Left lung (tissue), 10 donors: Measurements from ENCODE around the gene MARK3. TPM values are rescaled to one million over a fixed set of nuclear protein-coding genes. Genes with fewer than 3 reads are reported as not detected.
A peak's percentile ranks its signal among the peaks of the same experiment; 100 is the strongest.

Source experiments
- ATAC-seq: fragments of 200-7000 bp; cut with Tn5 transposase; one replicate; pipeline ENCODE4 v1.9.1; 2020; ENCODE audit warnings: moderate library complexity
- DNase-seq, 4 donors: peaks; one replicate each; pipeline ENCODE4 v3.0.0-alpha.2; 2013 to 2020
- H3K27ac ChIP-seq, 2 donors: fragments of 200-600 bp; sonication (generic) in 1 of 2; one replicate each; pipeline versions ENCODE4 v1.5.0 to v1.8.0; 2020 to 2021
- H3K27me3 ChIP-seq, 2 donors: fragments of 200-600 bp; sonication (generic) in 1 of 2; one replicate each; pipeline versions ENCODE4 v1.5.0 to v1.8.0; 2020 to 2021
- H3K36me3 ChIP-seq, 2 donors: fragments of 200-600 bp; sonication (generic) in 1 of 2; one replicate each; pipeline versions ENCODE4 v1.5.0 to v1.8.0; 2020 to 2021
- H3K4me1 ChIP-seq, 2 donors: fragments of 200-600 bp; one replicate each; pipeline ENCODE4 v1.8.0; 2021
- H3K4me3 ChIP-seq, 2 donors: fragments of 200-600 bp; sonication (generic) in 1 of 2; one replicate each; pipeline versions ENCODE4 v1.5.0 to v1.8.0; 2020 to 2021; ENCODE audit warnings: mild to moderate bottlenecking in 1 of 2
- H3K9me3 ChIP-seq, 2 donors: fragments of 200-600 bp; sonication (generic) in 1 of 2; one replicate each; pipeline versions ENCODE4 v1.5.0 to v1.8.0; 2020 to 2021
- intact Hi-C, 2 donors: fragments of 100-400 bp; cut with DNase I; formaldehyde crosslinking; loops; one replicate each; pipeline versions ENCODE4 v1.11.2 to v1.14.2; 2022
- polyA plus RNA-seq, 6 donors: library from polyadenylated mRNA; unstranded; fragments of 120-200 nt; gene quantifications; one replicate each; pipeline ENCODE4 v1.2.1, GENCODE V29; 2013; ENCODE audit not compliant: insufficient read length in 6 of 6
- total RNA-seq, 2 donors: library from RNA; stranded (reverse); fragmentation: NEBNext Ultra II Directional; extraction: Animal tissue kit (Norgen Biotek cat#: 25700); gene quantifications; one replicate each; pipeline ENCODE4 v1.2.1, GENCODE V29; 2021
- TF ChIP-seq, protein P1 (sequence below), 2 donors: fragments of 200-600 bp; sonication (generic) in 1 of 2; IDR thresholded peaks; one replicate each; pipeline versions ENCODE4 v1.5.0 to v1.8.0; 2021; ENCODE audit warnings: antibody characterized with exemption in 2 of 2
- donor health status: DM: no; HTN: yes; CAD: no.
- donor health status: DM: no; HTN: no; CAD: no.

The MARK3 gene
- total and polyA plus RNA-seq, 8 donors, result 78.8 to 135 (median 122) TPM

GRCh38 chr14:103401223-103402214 lies 16.3 kb downstream of the MARK3 start:
- no peaks in the 10 kb centered on the region for H3K9me3 ChIP-seq
- TF ChIP-seq, protein P1, sequence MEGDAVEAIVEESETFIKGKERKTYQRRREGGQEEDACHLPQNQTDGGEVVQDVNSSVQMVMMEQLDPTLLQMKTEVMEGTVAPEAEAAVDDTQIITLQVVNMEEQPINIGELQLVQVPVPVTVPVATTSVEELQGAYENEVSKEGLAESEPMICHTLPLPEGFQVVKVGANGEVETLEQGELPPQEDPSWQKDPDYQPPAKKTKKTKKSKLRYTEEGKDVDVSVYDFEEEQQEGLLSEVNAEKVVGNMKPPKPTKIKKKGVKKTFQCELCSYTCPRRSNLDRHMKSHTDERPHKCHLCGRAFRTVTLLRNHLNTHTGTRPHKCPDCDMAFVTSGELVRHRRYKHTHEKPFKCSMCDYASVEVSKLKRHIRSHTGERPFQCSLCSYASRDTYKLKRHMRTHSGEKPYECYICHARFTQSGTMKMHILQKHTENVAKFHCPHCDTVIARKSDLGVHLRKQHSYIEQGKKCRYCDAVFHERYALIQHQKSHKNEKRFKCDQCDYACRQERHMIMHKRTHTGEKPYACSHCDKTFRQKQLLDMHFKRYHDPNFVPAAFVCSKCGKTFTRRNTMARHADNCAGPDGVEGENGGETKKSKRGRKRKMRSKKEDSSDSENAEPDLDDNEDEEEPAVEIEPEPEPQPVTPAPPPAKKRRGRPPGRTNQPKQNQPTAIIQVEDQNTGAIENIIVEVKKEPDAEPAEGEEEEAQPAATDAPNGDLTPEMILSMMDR (IDR thresholded peaks at IDR 0.05), result no peak
- DNase-seq (no peak), ATAC-seq (peak; percentile 30)
- H3K4me1 ChIP-seq, result peaks cover 39 to 94% of the 10 kb centered on the region in 2 donors
- H3K4me3 ChIP-seq, result no peak overlapping the region
- peaks cover 0 to 16% of the 10 kb centered on the region in 2 donors for H3K36me3 ChIP-seq
- peak overlapping the region; percentile 2 to 71 for H3K27ac ChIP-seq
- intact Hi-C loops, result no loop called here
- H3K27me3 ChIP-seq, result no peaks in the 10 kb centered on the region

GRCh38 chr14:103402695-103403094 lies 17.5 kb downstream of the MARK3 start:
- Histone ChIP-seq H3K4me1 (peaks cover 39 to 92% of the 10 kb centered on the region in 2 donors), H3K36me3 (peaks cover 0 to 27% of the 10 kb centered on the region in 2 donors), H3K27me3 (no peaks in the 10 kb centered on the region), H3K9me3 (no peaks in the 10 kb centered on the region), H3K4me3 (no peak overlapping the region), H3K27ac (peak overlapping the region in 1 of 2 donors; percentile 71)
- no peak for ATAC-seq
- no peak for DNase-seq
- TF ChIP-seq, protein P1 (IDR thresholded peaks at IDR 0.05), result no peak
- intact Hi-C loops, result no loop called here

GRCh38 chr14:103404032-103404918 lies 19.1 kb downstream of the MARK3 start:
- H3K9me3 ChIP-seq, result no peaks in the 10 kb centered on the region
- H3K4me3 ChIP-seq, result no peak overlapping the region
- no peak for DNase-seq
- peaks cover 0 to 32% of the 10 kb centered on the region in 2 donors for H3K36me3 ChIP-seq
- TF ChIP-seq, protein P1 (IDR thresholded peaks at IDR 0.05), result no peak
- no peaks in the 10 kb centered on the region for H3K27me3 ChIP-seq
- intact Hi-C loops, result no loop called here
- peak; percentile 75 for ATAC-seq
- H3K27ac ChIP-seq, result peak overlapping the region; percentile 74 to 84
- H3K4me1 ChIP-seq, result peaks cover 45 to 91% of the 10 kb centered on the region in 2 donors

GRCh38 chr14:103404920-103405319 lies 19.7 kb downstream of the MARK3 start:
- DNase-seq (peak in 2 of 4 donors; percentile 29 to 46), ATAC-seq (peak; percentile 84)
- Histone ChIP-seq H3K36me3 (peaks cover 0 to 32% of the 10 kb centered on the region in 2 donors), H3K4me1 (peaks cover 45 to 91% of the 10 kb centered on the region in 2 donors), H3K9me3 (no peaks in the 10 kb centered on the region), H3K4me3 (no peak overlapping the region), H3K27ac (peak overlapping the region; percentile 74 to 84), H3K27me3 (no peaks in the 10 kb centered on the region)
- TF ChIP-seq, protein P1 (IDR thresholded peaks at IDR 0.05), result no peak
- intact Hi-C loops, result no loop called here
